GM21576 (cell line): ENCODE data around the gene LRRC56.

Experiments used
- ATAC-seq: cut with Tn5 transposase; IDR thresholded peaks from one replicate; pipeline ENCODE4 v1.9.1; 2021; ENCODE audit warnings: mild to moderate bottlenecking, moderate library complexity; ENCODE audit not compliant: unreplicated experiment

The LRRC56 gene

GRCh38 chr11:537622-538430 is 499 bp downstream of the LRRC56 start:
- no peak for ATAC-seq

- no peak for ATAC-seq
Observed at GRCh38 chr11:538431-539051, 1.2 kb downstream of the LRRC56 start.

- ATAC-seq, result no peak
Observed at GRCh38 chr11:539971-540481, 2.7 kb downstream of the LRRC56 start.

GRCh38 chr11:540583-541432 is 3.5 kb downstream of the LRRC56 start:
- ATAC-seq, result no peak

- ATAC-seq, result no peak
Observed at GRCh38 chr11:541433-541885, 4.1 kb downstream of the LRRC56 start.

GRCh38 chr11:544817-545166 is 7.5 kb downstream of the LRRC56 start:
- ATAC-seq, result no peak

GRCh38 chr11:545171-545570 is 7.8 kb downstream of the LRRC56 start:
- no peak for ATAC-seq

- ATAC-seq, result no peak
Observed at GRCh38 chr11:548700-549603, 11.6 kb downstream of the LRRC56 start.

- no peak for ATAC-seq
Observed at GRCh38 chr11:550021-550745, 12.9 kb downstream of the LRRC56 start.

GRCh38 chr11:550746-551085 is 13.4 kb downstream of the LRRC56 start:
- ATAC-seq, result no peak

GRCh38 chr11:551131-551530 is 13.8 kb downstream of the LRRC56 start:
- ATAC-seq, result no peak

GRCh38 chr11:551596-551995 is 14.3 kb downstream of the LRRC56 start:
- no peak for ATAC-seq

GRCh38 chr11:553083-553987 is 16.0 kb downstream of the LRRC56 start:
- ATAC-seq, result no peak

- ATAC-seq, result no peak
Observed at GRCh38 chr11:553988-554340, 16.6 kb downstream of the LRRC56 start.

- peak; percentile 47 for ATAC-seq
Observed at GRCh38 chr11:554428-555226, 17.3 kb downstream of the LRRC56 start.

GRCh38 chr11:555227-555779 is 18.0 kb downstream of the LRRC56 start:
- ATAC-seq, result no peak

GRCh38 chr11:555780-556661 is 18.7 kb downstream of the LRRC56 start:
- no peak for ATAC-seq
